ENCODE measurements around the gene DHRS3.

The DHRS3 gene

DNA sequence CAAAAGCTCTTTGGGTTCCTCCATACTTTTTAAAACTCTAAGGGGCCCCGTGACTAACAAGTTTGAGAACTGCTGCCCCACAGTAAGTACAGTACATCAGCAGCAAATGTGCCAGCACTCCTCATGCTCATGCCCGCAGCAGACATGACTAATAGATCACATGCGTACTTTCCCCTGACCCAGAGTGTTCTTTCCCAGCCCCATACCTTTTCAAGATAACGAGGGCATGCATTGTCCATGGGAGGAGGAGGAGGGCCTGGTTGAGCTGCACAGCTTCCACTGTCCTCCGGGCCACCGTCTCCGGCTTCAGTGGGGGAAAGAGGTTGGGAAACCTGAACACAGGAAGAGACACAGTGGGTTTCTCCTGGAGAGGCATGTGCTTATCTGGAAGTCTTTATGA is 45.5 kb downstream of the DHRS3 start:
- no peak for DNase-seq (ENCODE audit: low read depth, low spot score)
- Histone ChIP-seq H3K4me1 (ENCODE audit: insufficient read depth, insufficient read length) (no peaks in the 10 kb centered on the region), H3K36me3 (ENCODE audit: insufficient read depth, insufficient read length, low read length) (no peaks in the 10 kb centered on the region), H3K27me3 (ENCODE audit: insufficient read depth, insufficient read length) (no peaks in the 10 kb centered on the region), H3K9me3 (ENCODE audit: insufficient read depth, low read length) (no peaks in the 10 kb centered on the region), H3K9ac (ENCODE audit: insufficient read length, low read depth) (no peak overlapping the region), H3K4me3 (ENCODE audit: insufficient read length, low read depth) (no peak overlapping the region)
- TF ChIP-seq ZNF274 (IDR thresholded peaks at IDR 0.05; ENCODE audit: low read depth, low read length) (no peak), SUZ12 (IDR thresholded peaks at IDR 0.05; ENCODE audit: extremely low read depth, insufficient read depth, insufficient read length) (no peak), YY1 (IDR thresholded peaks at IDR 0.05; ENCODE audit: insufficient read depth, insufficient read length) (no peak)

- H3K4me1 ChIP-seq (ENCODE audit: insufficient read depth, insufficient read length), result no peaks in the 10 kb centered on the region
- H3K4me3 ChIP-seq (ENCODE audit: insufficient read length, low read depth), result no peak overlapping the region
- no peaks in the 10 kb centered on the region for H3K27me3 ChIP-seq (ENCODE audit: insufficient read depth, insufficient read length)
- no peaks in the 10 kb centered on the region for H3K36me3 ChIP-seq (ENCODE audit: insufficient read depth, insufficient read length, low read length)
- H3K9me3 ChIP-seq (ENCODE audit: insufficient read depth, low read length), result no peaks in the 10 kb centered on the region
- TF ChIP-seq SUZ12 (IDR thresholded peaks at IDR 0.05; ENCODE audit: extremely low read depth, insufficient read depth, insufficient read length) (no peak), ZNF274 (IDR thresholded peaks at IDR 0.05; ENCODE audit: low read depth, low read length) (no peak), YY1 (IDR thresholded peaks at IDR 0.05; ENCODE audit: insufficient read depth, insufficient read length) (no peak)
- H3K9ac ChIP-seq (ENCODE audit: insufficient read length, low read depth), result no peak overlapping the region
- DNase-seq (ENCODE audit: low read depth, low spot score), result no peak
These were observed 47.7 kb downstream of the DHRS3 start for GRCh38 chr1:12570291-12570690.

- H3K9me3 ChIP-seq (ENCODE audit: insufficient read depth, low read length), result peaks cover 18% of the 10 kb centered on the region; the same call in 1 of the 2 replicates
- no peaks in the 10 kb centered on the region for H3K36me3 ChIP-seq (ENCODE audit: insufficient read depth, insufficient read length, low read length)
- DNase-seq (ENCODE audit: low read depth, low spot score), result no peak
- no peak overlapping the region for H3K9ac ChIP-seq (ENCODE audit: insufficient read length, low read depth)
- H3K4me1 ChIP-seq (ENCODE audit: insufficient read depth, insufficient read length), result no peaks in the 10 kb centered on the region
- H3K4me3 ChIP-seq (ENCODE audit: insufficient read length, low read depth), result no peak overlapping the region
- TF ChIP-seq SUZ12 (IDR thresholded peaks at IDR 0.05; ENCODE audit: extremely low read depth, insufficient read depth, insufficient read length) (no peak), YY1 (IDR thresholded peaks at IDR 0.05; ENCODE audit: insufficient read depth, insufficient read length) (no peak), ZNF274 (IDR thresholded peaks at IDR 0.05; ENCODE audit: low read depth, low read length) (no peak)
- no peaks in the 10 kb centered on the region for H3K27me3 ChIP-seq (ENCODE audit: insufficient read depth, insufficient read length)
These were observed 49.8 kb downstream of the DHRS3 start for GRCh38 chr1:12568009-12568767.

DNA sequence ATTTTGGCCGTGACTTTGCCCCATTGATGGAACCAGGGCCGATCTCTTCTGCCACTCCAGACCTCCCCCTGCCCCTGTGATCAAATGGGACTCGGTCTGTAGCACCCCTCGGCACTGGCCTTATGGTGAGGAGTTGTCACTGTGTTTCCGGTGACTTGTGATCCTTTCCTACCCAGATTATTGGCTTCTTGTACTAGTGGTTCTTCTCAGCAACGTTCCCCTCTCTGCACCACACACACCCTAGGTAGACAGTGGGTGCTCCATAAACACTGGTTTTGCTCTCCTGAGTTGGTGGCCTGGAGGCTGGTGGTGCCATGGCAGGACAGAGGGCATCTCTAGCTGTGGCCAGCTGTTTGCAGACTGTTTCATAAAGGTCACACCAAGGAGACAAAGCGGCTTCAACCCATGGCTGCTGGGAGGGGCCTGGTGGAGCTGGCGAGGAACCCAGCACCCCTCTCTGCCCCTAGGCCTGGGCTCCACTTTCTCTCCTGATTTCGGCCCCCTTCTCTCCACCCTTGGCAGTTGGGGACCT is 50.7 kb downstream of the DHRS3 start:
- TF ChIP-seq YY1 (IDR thresholded peaks at IDR 0.05; ENCODE audit: insufficient read depth, insufficient read length) (no peak), ZNF274 (IDR thresholded peaks at IDR 0.05; ENCODE audit: low read depth, low read length) (no peak), SUZ12 (IDR thresholded peaks at IDR 0.05; ENCODE audit: extremely low read depth, insufficient read depth, insufficient read length) (no peak)
- no peak for DNase-seq (ENCODE audit: low read depth, low spot score)
- Histone ChIP-seq H3K4me1 (ENCODE audit: insufficient read depth, insufficient read length) (no peaks in the 10 kb centered on the region), H3K9ac (ENCODE audit: insufficient read length, low read depth) (no peak overlapping the region), H3K9me3 (ENCODE audit: insufficient read depth, low read length) (peaks cover 20% of the 10 kb centered on the region; the same call in 1 of the 2 replicates), H3K36me3 (ENCODE audit: insufficient read depth, insufficient read length, low read length) (no peaks in the 10 kb centered on the region), H3K4me3 (ENCODE audit: insufficient read length, low read depth) (no peak overlapping the region), H3K27me3 (ENCODE audit: insufficient read depth, insufficient read length) (no peaks in the 10 kb centered on the region)

- no peaks in the 10 kb centered on the region for H3K27me3 ChIP-seq (ENCODE audit: insufficient read depth, insufficient read length)
- DNase-seq (ENCODE audit: low read depth, low spot score), result no peak
- H3K4me3 ChIP-seq (ENCODE audit: insufficient read length, low read depth), result no peak overlapping the region
- no peak overlapping the region for H3K9ac ChIP-seq (ENCODE audit: insufficient read length, low read depth)
- no peaks in the 10 kb centered on the region for H3K4me1 ChIP-seq (ENCODE audit: insufficient read depth, insufficient read length)
- no peak for TF ChIP-seq ZNF274 (IDR thresholded peaks at IDR 0.05; ENCODE audit: low read depth, low read length)
- no peak for TF ChIP-seq SUZ12 (IDR thresholded peaks at IDR 0.05; ENCODE audit: extremely low read depth, insufficient read depth, insufficient read length)
- TF ChIP-seq YY1 (IDR thresholded peaks at IDR 0.05; ENCODE audit: insufficient read depth, insufficient read length), result no peak
- H3K9me3 ChIP-seq (ENCODE audit: insufficient read depth, low read length), result peaks cover 20% of the 10 kb centered on the region; the same call in 1 of the 2 replicates
- H3K36me3 ChIP-seq (ENCODE audit: insufficient read depth, insufficient read length, low read length), result no peaks in the 10 kb centered on the region
These were observed 51.3 kb downstream of the DHRS3 start for GRCh38 chr1:12566484-12567287.

DNA sequence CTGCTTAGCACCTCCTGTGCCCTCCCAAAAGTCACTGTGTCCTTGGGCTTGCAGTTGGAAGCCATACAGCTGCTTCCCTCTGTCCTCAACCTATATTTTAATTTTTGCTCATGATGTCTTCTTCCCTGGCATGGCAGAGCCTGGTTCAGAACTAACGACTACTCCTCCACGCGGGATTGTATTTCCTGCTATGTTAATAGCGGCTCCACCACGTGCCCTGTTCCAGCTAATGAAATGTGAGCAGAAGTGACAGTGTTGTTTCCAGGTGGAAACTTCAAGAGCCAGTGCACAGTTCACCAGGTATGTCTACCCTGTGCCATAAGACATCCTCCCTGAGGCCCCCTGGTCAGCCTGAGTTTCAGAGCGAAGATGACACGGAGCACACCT is 52.1 kb downstream of the DHRS3 start:
- TF ChIP-seq SUZ12 (IDR thresholded peaks at IDR 0.05; ENCODE audit: extremely low read depth, insufficient read depth, insufficient read length) (no peak), YY1 (IDR thresholded peaks at IDR 0.05; ENCODE audit: insufficient read depth, insufficient read length) (no peak)
- H3K36me3 ChIP-seq (ENCODE audit: insufficient read depth, insufficient read length, low read length), result no peaks in the 10 kb centered on the region
- H3K4me1 ChIP-seq (ENCODE audit: insufficient read depth, insufficient read length), result no peaks in the 10 kb centered on the region
- peaks cover 20% of the 10 kb centered on the region; the same call in 1 of the 2 replicates for H3K9me3 ChIP-seq (ENCODE audit: insufficient read depth, low read length)
- no peaks in the 10 kb centered on the region for H3K27me3 ChIP-seq (ENCODE audit: insufficient read depth, insufficient read length)
- no peak for DNase-seq (ENCODE audit: low read depth, low spot score)
- no peak overlapping the region for H3K4me3 ChIP-seq (ENCODE audit: insufficient read length, low read depth)
- no peak overlapping the region for H3K9ac ChIP-seq (ENCODE audit: insufficient read length, low read depth)
